GM18505 (cell line): ENCODE results near the gene SLC6A9.

Source experiments
- ATAC-seq: cut with Tn5 transposase; IDR thresholded peaks from one replicate; pipeline ENCODE4 v1.9.1; 2021; ENCODE audit not compliant: unreplicated experiment
- POLR2A ChIP-seq: IDR thresholded peaks from 4 replicates; pipeline ENCODE4 v1.6.1; 2011; ENCODE audit warnings: borderline replicate concordance; ENCODE audit not compliant: insufficient read depth, insufficient read length; ENCODE audit errors: extremely low read depth

Gene SLC6A9

GRCh38 chr1:43995984-43996732, 35.1 kb downstream of the SLC6A9 start:
- no peak for TF ChIP-seq POLR2A

GRCh38 chr1:43994794-43995790, 36.2 kb downstream of the SLC6A9 start:
- TF ChIP-seq POLR2A = no peak
- no peak for ATAC-seq

More at GRCh38 chr1:43995984-43996732, 35.1 kb downstream of the SLC6A9 start:
- no peak for ATAC-seq

GRCh38 chr1:43994071-43994470, 37.2 kb downstream of the SLC6A9 start:
- TF ChIP-seq POLR2A = no peak
- no peak for ATAC-seq

- no peak for ATAC-seq
- TF ChIP-seq POLR2A = no peak
These were observed 37.9 kb downstream of the SLC6A9 start for GRCh38 chr1:43993206-43993914.

DNA sequence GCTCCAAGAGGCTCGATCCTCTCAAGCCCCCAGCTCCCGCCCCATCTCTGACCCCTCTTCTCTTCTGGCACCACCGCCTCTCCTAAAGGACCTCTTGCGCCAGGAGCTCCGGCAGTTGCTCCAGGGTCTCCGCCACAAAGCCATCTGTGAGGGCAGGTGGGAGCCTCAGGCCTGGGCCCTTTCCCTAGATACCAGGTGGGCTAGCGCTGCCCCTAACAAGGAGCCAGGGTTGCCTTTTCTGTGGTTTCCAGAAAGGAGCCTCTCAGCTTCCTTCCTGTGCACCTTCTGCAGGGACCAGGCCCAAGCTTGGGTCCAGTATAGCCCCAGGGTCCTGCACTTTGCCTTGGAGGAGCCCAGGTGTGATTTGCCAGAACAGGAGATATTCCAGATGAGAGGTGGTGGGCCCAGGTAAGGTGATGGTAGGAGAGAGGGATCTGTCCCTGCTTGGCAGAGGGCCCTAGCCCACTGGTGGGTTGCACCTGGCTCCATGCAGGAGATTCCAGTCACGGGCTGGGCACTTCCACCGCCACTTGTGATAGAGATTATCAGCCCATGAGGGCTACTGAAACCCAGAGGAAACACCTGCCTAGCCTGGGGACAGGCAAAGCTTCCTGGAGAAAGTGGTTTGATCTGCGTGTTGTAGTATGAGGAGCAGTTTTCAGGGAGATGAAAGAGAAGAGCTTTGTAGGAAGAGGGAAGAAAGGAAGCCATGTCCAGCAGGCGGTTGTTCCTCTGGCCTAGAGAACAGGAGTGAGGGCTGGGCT, 38.8 kb downstream of the SLC6A9 start:
- ATAC-seq = no peak

GRCh38 chr1:43991476-43992231, 39.6 kb downstream of the SLC6A9 start, which contains the start of gene CCDC24:
Gene CCDC24, plus strand, starts transcription at chr1:43991599. Its CDS starts 280 bp downstream, at chr1:43991879.
- ATAC-seq = no peak
- no peak for TF ChIP-seq POLR2A

More for the DNA sequence above, 38.8 kb downstream of the SLC6A9 start:
- TF ChIP-seq POLR2A = no peak

GRCh38 chr1:43991200-43991475, 40.1 kb downstream of the SLC6A9 start:
- TF ChIP-seq POLR2A = no peak
- ATAC-seq = no peak

GRCh38 chr1:43990271-43991199, 40.7 kb downstream of the SLC6A9 start:
- no peak for TF ChIP-seq POLR2A
- ATAC-seq = no peak

GRCh38 chr1:43987159-43987902, 43.9 kb downstream of the SLC6A9 start:
- TF ChIP-seq POLR2A = no peak
- no peak for ATAC-seq

DNA sequence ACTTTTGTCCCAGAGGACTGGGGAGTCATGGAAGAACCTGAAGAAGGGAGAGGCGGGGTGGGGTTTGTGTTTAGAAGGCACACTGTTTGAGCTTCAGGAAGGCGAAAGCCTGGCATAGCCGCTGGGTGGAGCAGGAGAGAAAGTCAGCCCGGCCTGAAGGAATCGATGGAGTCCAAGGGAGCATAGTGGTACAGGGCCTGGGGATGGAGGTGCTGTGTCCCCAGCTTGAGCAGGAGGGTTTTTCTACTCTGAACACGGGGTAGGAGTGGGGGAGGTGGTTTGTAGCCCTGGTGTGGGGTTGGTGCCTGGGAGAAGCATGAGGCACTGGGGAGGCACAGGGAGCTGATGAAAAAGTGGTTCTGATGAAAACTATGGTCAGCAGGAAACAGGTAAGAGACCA, 44.5 kb downstream of the SLC6A9 start:
- no peak for TF ChIP-seq POLR2A
- no peak for ATAC-seq
